Endodermal cell (in vitro differentiated cells): ENCODE data around the gene SMC4. TPM values are rescaled to one million over a fixed set of nuclear protein-coding genes. Genes with fewer than 3 reads are reported as not detected.

Experiments used
- DNase-seq: peaks from one replicate; pipeline ENCODE4 v3.0.0-alpha.2; 2017
- H3K27ac ChIP-seq: 2 replicates; pipeline ENCODE4 v1.5.1; 2013; ENCODE audit warnings: mild to moderate bottlenecking, low read depth, low read length, moderate library complexity
- H3K27me3 ChIP-seq: 2 replicates; pipeline ENCODE4 v1.6.1; 2013; ENCODE audit warnings: mild to moderate bottlenecking, low read length, moderate library complexity; ENCODE audit not compliant: insufficient read depth, control insufficient read depth, poor library complexity, severe bottlenecking
- H3K36me3 ChIP-seq: 2 replicates; pipeline ENCODE4 v1.7.0; 2013; ENCODE audit warnings: mild to moderate bottlenecking, low read length, moderate library complexity; ENCODE audit not compliant: control insufficient read depth, insufficient read depth
- H3K4me1 ChIP-seq: one replicate; pipeline ENCODE4 v1.7.0; 2013; ENCODE audit warnings: low read length; ENCODE audit not compliant: control insufficient read depth, insufficient read depth
- H3K4me3 ChIP-seq: 2 replicates; pipeline ENCODE4 v1.5.1; 2013; ENCODE audit warnings: mild to moderate bottlenecking, low read length, moderate library complexity
- H3K9ac ChIP-seq: 2 replicates; pipeline ENCODE4 v1.6.1; 2013; ENCODE audit warnings: mild to moderate bottlenecking, low read length, moderate library complexity; ENCODE audit not compliant: poor library complexity, severe bottlenecking; ENCODE audit errors: extremely low read depth
- H3K9me3 ChIP-seq: 2 replicates; pipeline ENCODE4 v1.6.1; 2013; ENCODE audit warnings: mild to moderate bottlenecking, low read length, moderate library complexity; ENCODE audit not compliant: control insufficient read depth
- H3K27ac Mint-ChIP-seq: 2 replicates; pipeline ENCODE4 v1.8.0; 2020; ENCODE audit warnings: mixed read lengths
- H3K27me3 Mint-ChIP-seq: 2 replicates; pipeline ENCODE4 v1.8.0; 2021; ENCODE audit warnings: mild to moderate bottlenecking, mixed read lengths; ENCODE audit not compliant: insufficient read depth
- H3K36me3 Mint-ChIP-seq: 2 replicates; pipeline ENCODE4 v1.8.0; 2020; ENCODE audit warnings: low read depth, mixed read lengths
- H3K4me1 Mint-ChIP-seq: 2 replicates; pipeline ENCODE4 v1.8.0; 2020; ENCODE audit warnings: mixed read lengths
- H3K4me3 Mint-ChIP-seq: 2 replicates; pipeline ENCODE4 v1.8.0; 2020; ENCODE audit warnings: mild to moderate bottlenecking, moderate library complexity, mixed read lengths
- H3K9me3 Mint-ChIP-seq: 2 replicates; pipeline ENCODE4 v1.8.0; 2020; ENCODE audit warnings: mild to moderate bottlenecking, mixed read lengths
- WGBS, 2 experiments: methylation state at CpG; one replicate each; pipeline versions ENCODE4 v1.1.5 to v1.1.7; 2013; ENCODE audit warnings: missing lambda C conversion rate in 2 of 2, mixed read lengths in 1 of 2; ENCODE audit not compliant: insufficient coverage in 1 of 2, insufficient read length in 1 of 2; 5-methylcytosine and 5-hydroxymethylcytosine counted together
- total RNA-seq, 2 donors: library from RNA; stranded (reverse); fragmentation: NEBNext Ultra II Directional in 1 of 2; extraction: Animal tissue kit (Norgen Biotek cat#: 25700) in 1 of 2; gene quantifications; 2 replicates in 1 of 2; 3 replicates in 1 of 2; pipeline ENCODE4 v1.2.1, GENCODE V29; 2021
- TF ChIP-seq, protein P1 (sequence below): fragments of 200-600 bp; sonication (generic); conservative IDR thresholded peaks from 2 replicates; pipeline ENCODE4 v1.5.0; 2021; ENCODE audit warnings: antibody characterized with exemption, mild to moderate bottlenecking

The SMC4 gene
- total RNA-seq, 2 donors from 2014 or later, result 97.5 to 139 TPM

DNA sequence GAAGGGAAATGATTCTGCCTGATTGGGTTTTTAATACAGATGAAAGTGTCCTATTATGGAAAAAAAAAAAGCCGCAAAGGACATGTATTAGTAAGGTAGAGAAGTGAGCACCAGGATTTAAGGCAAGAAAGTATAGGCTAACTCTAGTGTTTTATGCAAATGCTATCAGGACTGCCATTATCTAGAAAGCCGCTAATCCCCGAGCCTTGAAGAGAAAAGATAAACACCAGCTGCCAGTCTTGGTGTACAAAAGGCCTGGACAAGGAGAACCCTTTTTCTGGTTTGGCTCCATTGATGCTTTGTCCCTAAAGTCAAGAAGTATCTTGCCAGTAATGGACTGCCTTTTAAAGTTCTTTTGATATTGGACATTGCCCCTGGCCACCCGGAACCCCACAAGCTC lies 58.7 kb downstream of the SMC4 start:
- no peak overlapping the region for H3K27ac ChIP-seq
- peaks cover 11% of the 10 kb centered on the region for H3K4me1 ChIP-seq
- H3K4me3 ChIP-seq, result no peak overlapping the region
- H3K27ac Mint-ChIP-seq, result no peak overlapping the region
- H3K36me3 ChIP-seq, result no peaks in the 10 kb centered on the region
- DNase-seq, result no peak
- peaks cover 12% of the 10 kb centered on the region for H3K9me3 Mint-ChIP-seq
- TF ChIP-seq, protein P1, sequence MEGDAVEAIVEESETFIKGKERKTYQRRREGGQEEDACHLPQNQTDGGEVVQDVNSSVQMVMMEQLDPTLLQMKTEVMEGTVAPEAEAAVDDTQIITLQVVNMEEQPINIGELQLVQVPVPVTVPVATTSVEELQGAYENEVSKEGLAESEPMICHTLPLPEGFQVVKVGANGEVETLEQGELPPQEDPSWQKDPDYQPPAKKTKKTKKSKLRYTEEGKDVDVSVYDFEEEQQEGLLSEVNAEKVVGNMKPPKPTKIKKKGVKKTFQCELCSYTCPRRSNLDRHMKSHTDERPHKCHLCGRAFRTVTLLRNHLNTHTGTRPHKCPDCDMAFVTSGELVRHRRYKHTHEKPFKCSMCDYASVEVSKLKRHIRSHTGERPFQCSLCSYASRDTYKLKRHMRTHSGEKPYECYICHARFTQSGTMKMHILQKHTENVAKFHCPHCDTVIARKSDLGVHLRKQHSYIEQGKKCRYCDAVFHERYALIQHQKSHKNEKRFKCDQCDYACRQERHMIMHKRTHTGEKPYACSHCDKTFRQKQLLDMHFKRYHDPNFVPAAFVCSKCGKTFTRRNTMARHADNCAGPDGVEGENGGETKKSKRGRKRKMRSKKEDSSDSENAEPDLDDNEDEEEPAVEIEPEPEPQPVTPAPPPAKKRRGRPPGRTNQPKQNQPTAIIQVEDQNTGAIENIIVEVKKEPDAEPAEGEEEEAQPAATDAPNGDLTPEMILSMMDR, result no peak
- 80 to 91% methylated on average over 3 to 4 of the region's 4 CpGs for WGBS, 2 experiments
- peaks cover 68% of the 10 kb centered on the region for H3K27me3 ChIP-seq
- peaks cover 22% of the 10 kb centered on the region for H3K4me1 Mint-ChIP-seq
- H3K4me3 Mint-ChIP-seq, result no peak overlapping the region
- H3K36me3 Mint-ChIP-seq, result no peaks in the 10 kb centered on the region
- H3K27me3 Mint-ChIP-seq, result peaks cover 62% of the 10 kb centered on the region
- peaks cover 9% of the 10 kb centered on the region for H3K9me3 ChIP-seq
- no peak overlapping the region for H3K9ac ChIP-seq

GRCh38 chr3:160459450-160459970 lies 60.1 kb downstream of the SMC4 start:
- TF ChIP-seq, protein P1, result no peak
- H3K4me3 ChIP-seq, result no peak overlapping the region
- H3K27me3 ChIP-seq, result peaks cover 65% of the 10 kb centered on the region
- WGBS, 2 experiments, result 95 to 99% methylated on average over 6 to 9 of the region's 9 CpGs
- no peak overlapping the region for H3K27ac ChIP-seq
- H3K36me3 ChIP-seq, result no peaks in the 10 kb centered on the region
- peaks cover 11% of the 10 kb centered on the region for H3K4me1 ChIP-seq
- no peak overlapping the region for H3K9ac ChIP-seq
- no peak for DNase-seq
- peaks cover 12% of the 10 kb centered on the region for H3K9me3 Mint-ChIP-seq
- peaks cover 53% of the 10 kb centered on the region for H3K27me3 Mint-ChIP-seq
- H3K36me3 Mint-ChIP-seq, result no peaks in the 10 kb centered on the region
- H3K27ac Mint-ChIP-seq, result no peak overlapping the region
- peaks cover 9% of the 10 kb centered on the region for H3K9me3 ChIP-seq
- H3K4me1 Mint-ChIP-seq, result peaks cover 22% of the 10 kb centered on the region
- H3K4me3 Mint-ChIP-seq, result no peak overlapping the region

- no peaks in the 10 kb centered on the region for H3K36me3 Mint-ChIP-seq
- H3K9me3 ChIP-seq, result peaks cover 9% of the 10 kb centered on the region
- peaks cover 49% of the 10 kb centered on the region for H3K27me3 Mint-ChIP-seq
- peaks cover 22% of the 10 kb centered on the region for H3K4me1 Mint-ChIP-seq
- H3K4me3 Mint-ChIP-seq, result no peak overlapping the region
- H3K4me1 ChIP-seq, result peaks cover 11% of the 10 kb centered on the region
- H3K4me3 ChIP-seq, result no peak overlapping the region
- peaks cover 65% of the 10 kb centered on the region for H3K27me3 ChIP-seq
- no peak overlapping the region for H3K27ac Mint-ChIP-seq
- no peak overlapping the region for H3K27ac ChIP-seq
- H3K9ac ChIP-seq, result no peak overlapping the region
- no peak for DNase-seq
- peaks cover 12% of the 10 kb centered on the region for H3K9me3 Mint-ChIP-seq
- TF ChIP-seq, protein P1, result no peak
- WGBS, 2 experiments, result 93 to 100% methylated on average over 1 to 3 of the region's 3 CpGs
- H3K36me3 ChIP-seq, result no peaks in the 10 kb centered on the region
Observed at GRCh38 chr3:160460033-160460432, 60.6 kb downstream of the SMC4 start.
